Activated naive CD8-positive, alpha-beta T cell treated with anti-CD3 and anti-CD28 coated beads, Interleukin-2, amount 10 ng/mL, durations not matched to agents 7 days and 5 days (primary cell): ENCODE data around the gene RER1. TPM values are rescaled to one million over a fixed set of nuclear protein-coding genes. Genes with fewer than 3 reads are reported as not detected.
"Not testable (repeated sequence)": the region's sequence is repeated elsewhere in the genome, so short reads cannot be mapped to it uniquely, and the experiment has no call there.

Source experiments
- ATAC-seq: fragments of 150-1000 bp; cut with Tn5 transposase; one replicate; pipeline ENCODE4 v1.10.0; 2021; ENCODE audit warnings: low read depth, moderate library complexity
- POLR2A ChIA-PET: fragments of 350-600 bp; sonication (Branson Sonifier 250); formaldehyde crosslinking; loops from one replicate; lab custom pipeline; 2021; ENCODE audit warnings: antibody characterized with exemption; lab: Charles Lee
- DNase-seq: peaks from one replicate; pipeline ENCODE4 v3.0.0; 2021
- H3K27ac Mint-ChIP-seq: one replicate; pipeline ENCODE4 v1.8.0; 2022; ENCODE audit warnings: mild to moderate bottlenecking, mixed read lengths
- H3K27me3 Mint-ChIP-seq: one replicate; pipeline ENCODE4 v1.8.0; 2022; ENCODE audit warnings: mild to moderate bottlenecking, moderate library complexity, mixed read lengths
- H3K36me3 Mint-ChIP-seq: one replicate; pipeline ENCODE4 v1.8.0; 2021; ENCODE audit warnings: mild to moderate bottlenecking, mixed read lengths
- H3K4me1 Mint-ChIP-seq: one replicate; pipeline ENCODE4 v1.8.0; 2021; ENCODE audit warnings: mixed read lengths
- H3K4me3 Mint-ChIP-seq: one replicate; pipeline ENCODE4 v1.8.0; 2022; ENCODE audit warnings: mild to moderate bottlenecking, moderate library complexity, mixed read lengths
- H3K9me3 Mint-ChIP-seq: one replicate; pipeline ENCODE4 v1.8.0; 2021; ENCODE audit warnings: mixed read lengths
- total RNA-seq, 2 experiments: library from RNA; stranded (reverse); gene quantifications; one replicate each; pipeline ENCODE4 v1.2.3, GENCODE V29; 2021

RER1 gene
- total RNA-seq, 2 experiments from 2014 or later = 140 to 147 TPM

GRCh38 chr1:2430592-2430973, 38.9 kb downstream of the RER1 start:
- no peak overlapping the region for H3K27ac Mint-ChIP-seq
- no peaks in the 10 kb centered on the region for H3K4me1 Mint-ChIP-seq
- no peak for ATAC-seq
- H3K27me3 Mint-ChIP-seq = no peaks in the 10 kb centered on the region
- peaks cover 2% of the 10 kb centered on the region for H3K36me3 Mint-ChIP-seq
- no peak overlapping the region for H3K4me3 Mint-ChIP-seq
- POLR2A ChIA-PET = no interaction called here
- DNase-seq = no peak
- peaks cover 2% of the 10 kb centered on the region for H3K9me3 Mint-ChIP-seq

DNA sequence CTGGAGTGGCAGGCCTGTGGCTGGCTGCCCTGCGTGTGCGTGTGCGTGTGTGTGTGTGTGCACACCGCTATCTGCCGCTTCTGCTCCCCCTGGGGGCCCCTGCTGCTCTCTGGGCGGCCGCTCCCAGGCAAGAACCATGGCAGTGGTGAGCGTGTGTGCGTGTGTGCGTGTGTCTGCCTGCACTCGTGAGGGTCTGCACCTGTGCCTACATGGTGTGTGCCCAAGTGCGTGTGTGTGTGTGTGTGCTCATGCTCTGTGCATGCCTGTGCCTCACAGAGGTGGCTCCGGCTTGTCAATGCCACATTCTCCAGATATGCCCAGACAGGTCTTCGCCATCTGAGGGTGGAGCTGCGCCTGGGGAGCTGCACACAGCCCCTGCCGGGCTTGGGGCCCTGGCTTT, 39.5 kb downstream of the RER1 start:
- no peak overlapping the region for H3K27ac Mint-ChIP-seq
- peaks cover 2% of the 10 kb centered on the region for H3K9me3 Mint-ChIP-seq
- H3K27me3 Mint-ChIP-seq = no peaks in the 10 kb centered on the region
- no peaks in the 10 kb centered on the region for H3K4me1 Mint-ChIP-seq
- DNase-seq (no peak), ATAC-seq (no peak)
- H3K4me3 Mint-ChIP-seq = no peak overlapping the region
- POLR2A ChIA-PET = interaction anchor here (0.9 kb wide), 1 partner anchor 9 kb away, joined by 3 read pairs; no protein-coding TSS in a partner anchor
- peaks cover 2% of the 10 kb centered on the region for H3K36me3 Mint-ChIP-seq

- H3K36me3 Mint-ChIP-seq = peaks cover 2% of the 10 kb centered on the region
- no peak overlapping the region for H3K4me3 Mint-ChIP-seq
- DNase-seq = no peak
- H3K4me1 Mint-ChIP-seq = no peaks in the 10 kb centered on the region
- POLR2A ChIA-PET = interaction anchor here (0.9 kb wide), 1 partner anchor 9 kb away, joined by 3 read pairs; no protein-coding TSS in a partner anchor
- H3K27ac Mint-ChIP-seq = no peak overlapping the region
- ATAC-seq = no peak
- no peaks in the 10 kb centered on the region for H3K27me3 Mint-ChIP-seq
- H3K9me3 Mint-ChIP-seq = peaks cover 2% of the 10 kb centered on the region
These were observed 39.9 kb downstream of the RER1 start for GRCh38 chr1:2431518-2431917.

- no peak for DNase-seq
- Mint-ChIP-seq H3K27ac (no peak overlapping the region), H3K4me1 (no peaks in the 10 kb centered on the region), H3K9me3 (peaks cover 2% of the 10 kb centered on the region), H3K4me3 (no peak overlapping the region), H3K27me3 (no peaks in the 10 kb centered on the region), H3K36me3 (peaks cover 2% of the 10 kb centered on the region)
- ATAC-seq = no peak
- POLR2A ChIA-PET = interaction anchor here (1.2 kb wide), 1 partner anchor 14 kb away, joined by 4 read pairs; no protein-coding TSS in a partner anchor
These were observed 40.8 kb downstream of the RER1 start for GRCh38 chr1:2432441-2432844.

DNA sequence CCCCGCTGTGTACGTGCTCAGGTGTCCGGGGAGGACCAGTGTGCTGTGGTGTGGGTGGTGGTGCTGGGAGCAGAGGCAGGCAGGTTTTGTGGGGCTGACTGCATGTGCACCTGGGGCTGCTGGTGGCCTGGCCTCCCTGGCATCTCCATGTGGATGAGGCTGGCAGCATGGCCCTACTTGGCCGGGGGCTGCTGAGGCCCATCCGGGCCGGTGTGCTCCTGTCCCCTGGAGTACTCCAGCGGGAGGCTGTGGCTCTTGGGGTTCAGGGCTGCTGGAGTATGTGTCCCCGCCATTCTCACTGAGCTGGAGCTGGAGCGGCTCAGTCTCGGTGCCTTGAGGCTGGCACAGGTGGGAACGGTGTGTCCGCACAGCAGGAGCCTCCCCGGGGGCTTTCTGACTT, 41.6 kb downstream of the RER1 start:
- POLR2A ChIA-PET = no interaction called here
- no peak for DNase-seq
- no peak for ATAC-seq
- H3K36me3 Mint-ChIP-seq = peaks cover 2% of the 10 kb centered on the region
- H3K27ac Mint-ChIP-seq = no peak overlapping the region
- peaks cover 2% of the 10 kb centered on the region for H3K9me3 Mint-ChIP-seq
- no peaks in the 10 kb centered on the region for H3K27me3 Mint-ChIP-seq
- no peaks in the 10 kb centered on the region for H3K4me1 Mint-ChIP-seq
- no peak overlapping the region for H3K4me3 Mint-ChIP-seq

GRCh38 chr1:2433936-2434655, 42.5 kb downstream of the RER1 start:
- DNase-seq (no peak), ATAC-seq (no peak)
- Mint-ChIP-seq H3K27ac (no peak overlapping the region), H3K27me3 (no peaks in the 10 kb centered on the region), H3K4me3 (no peak overlapping the region), H3K36me3 (peaks cover 2% of the 10 kb centered on the region), H3K9me3 (peaks cover 2% of the 10 kb centered on the region), H3K4me1 (no peaks in the 10 kb centered on the region)
- POLR2A ChIA-PET = no interaction called here

DNA sequence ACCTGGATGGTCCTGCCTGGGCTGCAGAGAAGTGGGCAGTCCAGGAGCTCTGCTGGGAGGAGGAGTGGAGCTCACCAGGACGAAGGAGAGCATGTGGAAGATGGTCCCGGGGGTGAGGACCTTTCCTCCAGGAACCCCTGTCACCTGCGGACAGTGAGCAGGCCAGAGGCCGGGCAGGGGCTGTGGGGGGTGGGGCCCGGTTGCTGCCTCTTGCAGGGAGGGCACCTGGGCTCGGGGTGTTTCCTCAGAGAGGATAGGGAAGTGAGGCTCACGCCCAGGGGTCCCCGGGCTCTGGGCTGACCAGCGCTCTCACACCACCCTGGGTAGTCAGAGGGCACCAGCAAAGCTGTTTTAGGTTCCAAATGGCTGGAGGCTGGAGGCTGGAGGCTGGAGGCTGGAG, 43.5 kb downstream of the RER1 start:
- DNase-seq = no peak
- no peaks in the 10 kb centered on the region for H3K27me3 Mint-ChIP-seq
- no peaks in the 10 kb centered on the region for H3K9me3 Mint-ChIP-seq
- POLR2A ChIA-PET = no interaction called here
- ATAC-seq = no peak
- no peak overlapping the region for H3K4me3 Mint-ChIP-seq
- no peak overlapping the region for H3K27ac Mint-ChIP-seq
- peaks cover 1% of the 10 kb centered on the region for H3K36me3 Mint-ChIP-seq
- H3K4me1 Mint-ChIP-seq = no peaks in the 10 kb centered on the region

DNA sequence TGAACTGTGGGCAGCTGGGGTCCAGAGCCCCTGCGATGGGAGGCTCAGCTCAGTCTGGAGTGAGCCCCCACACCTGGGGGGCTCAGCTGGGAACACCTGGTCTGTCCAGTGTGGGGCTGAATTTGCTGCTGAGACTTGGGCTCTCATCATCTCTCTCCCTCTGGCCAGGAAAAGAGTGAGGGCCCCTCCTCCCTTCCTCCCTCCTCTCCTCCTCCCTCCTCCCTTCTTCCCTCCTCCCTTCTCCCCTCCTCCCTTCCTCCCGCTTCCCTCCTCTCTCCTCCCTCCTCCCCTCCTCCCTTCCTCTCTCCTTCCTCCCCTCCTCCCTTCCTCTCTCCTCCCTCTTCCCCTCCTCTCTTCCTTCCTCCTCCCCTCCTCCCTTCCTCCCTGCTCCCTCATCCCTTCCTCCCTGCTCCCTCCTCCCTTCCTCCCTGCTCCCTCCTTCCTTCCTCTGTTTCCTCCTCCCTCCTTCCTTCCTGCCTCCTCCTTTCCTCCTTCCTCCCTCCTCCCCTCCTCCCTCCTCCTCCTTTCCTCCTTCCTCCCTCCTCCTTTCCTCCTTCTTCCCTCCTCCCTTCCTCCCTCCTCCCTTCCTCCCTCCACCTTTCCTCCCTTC, 44.2 kb downstream of the RER1 start:
- no peaks in the 10 kb centered on the region for H3K36me3 Mint-ChIP-seq

GRCh38 chr1:2436876-2437275, 45.2 kb downstream of the RER1 start:
- no peak overlapping the region for H3K4me3 Mint-ChIP-seq
- ATAC-seq (no peak), DNase-seq (no peak)
- no peaks in the 10 kb centered on the region for H3K36me3 Mint-ChIP-seq
- H3K27ac Mint-ChIP-seq = peak overlapping the region; percentile 21
- no peaks in the 10 kb centered on the region for H3K9me3 Mint-ChIP-seq
- no peaks in the 10 kb centered on the region for H3K4me1 Mint-ChIP-seq
- POLR2A ChIA-PET = no interaction called here
- H3K27me3 Mint-ChIP-seq = no peaks in the 10 kb centered on the region

More for the DNA sequence above, 44.2 kb downstream of the RER1 start:
- no peaks in the 10 kb centered on the region for H3K27me3 Mint-ChIP-seq
- no peaks in the 10 kb centered on the region for H3K4me1 Mint-ChIP-seq
- no peak for ATAC-seq
- no peaks in the 10 kb centered on the region for H3K9me3 Mint-ChIP-seq
- POLR2A ChIA-PET = no interaction called here
- no peak for DNase-seq
- no peak overlapping the region for H3K27ac Mint-ChIP-seq
- no peak overlapping the region for H3K4me3 Mint-ChIP-seq

GRCh38 chr1:2437617-2438016, 46.0 kb downstream of the RER1 start:
- H3K4me1 Mint-ChIP-seq = no peaks in the 10 kb centered on the region
- DNase-seq (no peak), ATAC-seq (no peak)
- POLR2A ChIA-PET = no interaction called here
- no peaks in the 10 kb centered on the region for H3K9me3 Mint-ChIP-seq
- no peak overlapping the region for H3K4me3 Mint-ChIP-seq
- H3K27ac Mint-ChIP-seq = no peak overlapping the region
- peaks cover 3% of the 10 kb centered on the region for H3K27me3 Mint-ChIP-seq
- H3K36me3 Mint-ChIP-seq = no peaks in the 10 kb centered on the region

DNA sequence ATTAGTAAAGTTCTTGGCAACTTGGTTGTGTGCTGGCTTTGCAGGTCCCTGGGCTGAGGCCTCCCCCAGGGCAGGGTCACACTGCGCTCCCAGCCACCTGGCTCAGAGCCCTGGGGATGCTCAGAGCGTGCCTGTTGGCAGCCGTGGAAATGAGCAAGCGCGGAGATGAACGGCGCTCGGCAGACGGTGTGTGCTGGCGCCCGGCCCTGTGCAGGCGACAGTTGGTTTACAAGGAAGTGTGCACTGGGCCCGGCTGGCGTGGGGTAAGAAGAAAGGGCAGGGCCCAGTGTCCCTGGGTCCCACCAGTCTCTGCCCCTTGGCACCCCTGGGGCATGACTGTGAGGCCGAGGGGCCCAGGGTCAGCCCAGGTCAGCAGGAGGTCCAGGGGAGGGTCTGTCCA, 46.4 kb downstream of the RER1 start:
- no peak for ATAC-seq
- Mint-ChIP-seq H3K27me3 (peaks cover 5% of the 10 kb centered on the region), H3K36me3 (no peaks in the 10 kb centered on the region), H3K4me3 (no peak overlapping the region), H3K4me1 (no peaks in the 10 kb centered on the region), H3K27ac (no peak overlapping the region), H3K9me3 (no peaks in the 10 kb centered on the region)
- POLR2A ChIA-PET = no interaction called here
- no peak for DNase-seq

GRCh38 chr1:2438641-2439040, 47.0 kb downstream of the RER1 start:
- Mint-ChIP-seq H3K4me1 (no peaks in the 10 kb centered on the region), H3K9me3 (no peaks in the 10 kb centered on the region), H3K27ac (no peak overlapping the region), H3K36me3 (no peaks in the 10 kb centered on the region), H3K27me3 (peaks cover 5% of the 10 kb centered on the region), H3K4me3 (no peak overlapping the region)
- POLR2A ChIA-PET = no interaction called here
- no peak for ATAC-seq
- DNase-seq = no peak

DNA sequence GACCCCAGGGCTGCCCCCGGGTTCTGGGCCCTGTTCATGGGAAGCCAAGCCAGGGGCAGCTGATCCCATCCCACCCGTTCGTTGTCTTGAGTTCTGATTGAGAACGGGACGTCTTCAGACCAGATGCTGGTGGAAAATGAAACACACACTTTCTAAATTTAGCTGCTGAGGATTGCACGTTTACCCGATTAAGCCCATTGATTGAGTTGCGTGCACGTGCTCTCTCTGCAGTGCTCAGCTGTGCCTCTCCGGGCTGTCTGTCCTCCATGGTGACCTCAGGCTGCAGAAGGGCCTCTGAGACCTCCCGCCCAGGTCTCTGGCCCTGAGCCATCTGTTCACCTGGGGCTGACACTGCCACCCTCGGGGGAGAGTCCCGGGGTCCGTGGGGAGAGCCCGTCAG, 47.7 kb downstream of the RER1 start:
- Mint-ChIP-seq H3K36me3 (no peaks in the 10 kb centered on the region), H3K27ac (no peak overlapping the region), H3K4me1 (no peaks in the 10 kb centered on the region), H3K27me3 (peaks cover 5% of the 10 kb centered on the region), H3K9me3 (no peaks in the 10 kb centered on the region), H3K4me3 (no peak overlapping the region)
- POLR2A ChIA-PET = no interaction called here
- no peak for DNase-seq
- no peak for ATAC-seq

GRCh38 chr1:2440346-2440745, 48.7 kb downstream of the RER1 start:
- H3K27me3 Mint-ChIP-seq = peaks cover 11% of the 10 kb centered on the region
- H3K27ac Mint-ChIP-seq, ATAC-seq, H3K36me3 Mint-ChIP-seq, H3K9me3 Mint-ChIP-seq, DNase-seq, H3K4me1 Mint-ChIP-seq, H3K4me3 Mint-ChIP-seq: not testable (repeated sequence)
- POLR2A ChIA-PET = interaction anchor here (0.6 kb wide), 1 partner anchor 9 kb away, joined by 3 read pairs; no protein-coding TSS in a partner anchor
